ENCODE results near the gene UBL4A. TPM values are rescaled to one million over a fixed set of nuclear protein-coding genes. Genes with fewer than 3 reads are reported as not detected.

UBL4A gene
- polyA plus RNA-seq, 1 of the 3 experiments (the other 2 are of a cell fraction) = 27.8 TPM

GRCh38 chrX:154441564-154441963 lies 44.9 kb downstream of the UBL4A start:
- TF ChIP-seq TCF12 (IDR thresholded peaks at IDR 0.05) (no peak), YY1 (IDR thresholded peaks at IDR 0.05; ENCODE audit: low read depth) (no peak), CTCF (IDR thresholded peaks at IDR 0.05) (no peak), USF2 (IDR thresholded peaks at IDR 0.05; ENCODE audit: borderline replicate concordance, low read depth, low read length) (no peak), MAX (IDR thresholded peaks at IDR 0.05; ENCODE audit: low read depth) (no peak), RXRA (IDR thresholded peaks at IDR 0.05; ENCODE audit: borderline replicate concordance, low read depth) (no peak), CHD2 (IDR thresholded peaks at IDR 0.05; ENCODE audit: low read length, partially characterized antibody) (no peak), GABPA (IDR thresholded peaks at IDR 0.05; ENCODE audit: low read depth) (no peak)
- Histone ChIP-seq H3K9ac (no peak overlapping the region), H3K36me3 (replicated peaks in 1 of 2; ENCODE audit: control insufficient read depth in 1 of 2, insufficient read depth in 2 of 2, low read length in 1 of 2) (peaks cover 0 to 20% of the 10 kb centered on the region in 2 experiments), H3K9me3 (no peaks in the 10 kb centered on the region), H3K4me3 (ENCODE audit: low read depth in 2 of 2, low read length in 1 of 2) (no peak overlapping the region), H3F3A (replicated peaks; ENCODE audit: insufficient read depth) (peaks cover 4% of the 10 kb centered on the region), H3K4me2 (no peak overlapping the region), H3K79me2 (ENCODE audit: insufficient read depth) (peaks cover 55% of the 10 kb centered on the region), H3K4me1 (ENCODE audit: control insufficient read depth in 1 of 2, insufficient read depth in 2 of 2, low read depth in 1 of 2, low read length in 1 of 2) (peaks cover 0 to 25% of the 10 kb centered on the region in 2 experiments; a peak in 1 of 4 replicates), H3K9me2 (no peaks in the 10 kb centered on the region), H3K27ac (ENCODE audit: low read depth in 2 of 2, low read length in 1 of 2) (no peak overlapping the region; a peak in 1 of 4 replicates), H4K20me1 (ENCODE audit: insufficient read depth) (peaks cover 29% of the 10 kb centered on the region; the same call in 1 of the 2 replicates), H3K27me3 (ENCODE audit: insufficient read depth) (no peaks in the 10 kb centered on the region; the same call in 1 of the 2 replicates), H2AFZ (ENCODE audit: low read depth) (no peak overlapping the region)
- ChIA-PET POLR2A (interaction anchor here (0.8 kb wide), 1 partner anchor 18 kb away, joined by 3 read pairs; no protein-coding TSS in a partner anchor), CTCF (interaction anchor here (1.3 to 1.6 kb wide), 2 partner anchors 11 to 86 kb away, joined by 4 to 5 read pairs; no protein-coding TSS in a partner anchor)
- DNase-seq = no peak
- 67% methylated on average over 2 of the region's 11 CpGs for WGBS (ENCODE audit: low lambda C conversion rate)

- Histone ChIP-seq H3K4me2 (no peak overlapping the region), H3K27me3 (ENCODE audit: insufficient read depth) (no peaks in the 10 kb centered on the region; the same call in 1 of the 2 replicates), H3K36me3 (replicated peaks in 1 of 2; ENCODE audit: control insufficient read depth in 1 of 2, insufficient read depth in 2 of 2, low read length in 1 of 2) (peaks cover 0 to 21% of the 10 kb centered on the region in 2 experiments), H3K9ac (no peak overlapping the region), H4K20me1 (ENCODE audit: insufficient read depth) (peaks cover 27% of the 10 kb centered on the region; the same call in 1 of the 2 replicates), H3K4me1 (ENCODE audit: control insufficient read depth in 1 of 2, insufficient read depth in 2 of 2, low read depth in 1 of 2, low read length in 1 of 2) (peaks cover 0 to 30% of the 10 kb centered on the region in 2 experiments; a peak in 1 of 4 replicates), H3F3A (replicated peaks; ENCODE audit: insufficient read depth) (peaks cover 4% of the 10 kb centered on the region), H3K9me3 (no peaks in the 10 kb centered on the region), H3K27ac (ENCODE audit: low read depth in 2 of 2, low read length in 1 of 2) (no peak overlapping the region), H2AFZ (ENCODE audit: low read depth) (no peak overlapping the region), H3K9me2 (no peaks in the 10 kb centered on the region), H3K79me2 (ENCODE audit: insufficient read depth) (peaks cover 48% of the 10 kb centered on the region), H3K4me3 (ENCODE audit: low read depth in 2 of 2, low read length in 1 of 2) (no peak overlapping the region)
- ChIA-PET CTCF (interaction anchor here (1.6 kb wide), 1 partner anchor 86 kb away, joined by 5 read pairs; no protein-coding TSS in a partner anchor), POLR2A (interaction anchor here (0.8 kb wide), 1 partner anchor 19 kb away, joined by 3 read pairs; no protein-coding TSS in a partner anchor)
- DNase-seq = no peak
- WGBS (ENCODE audit: low lambda C conversion rate) = 38% methylated on average over 16 of the region's 17 CpGs
- no peak for TF ChIP-seq SIN3A (IDR thresholded peaks at IDR 0.05; ENCODE audit: borderline replicate concordance, low read depth, low read length)
- TF ChIP-seq FOSL2 (IDR thresholded peaks at IDR 0.05; ENCODE audit: borderline replicate concordance, low read depth) = no peak
- no peak for TF ChIP-seq EP300 (IDR thresholded peaks at IDR 0.05; ENCODE audit: borderline replicate concordance in 1 of 2, low read depth in 1 of 2, low read length in 1 of 2)
- no peak for TF ChIP-seq YY1 (IDR thresholded peaks at IDR 0.05; ENCODE audit: low read depth)
- TF ChIP-seq RCOR1 (IDR thresholded peaks at IDR 0.05; ENCODE audit: low read length) = no peak
- no peak for TF ChIP-seq USF1 (IDR thresholded peaks at IDR 0.05; ENCODE audit: borderline replicate concordance, low read depth)
- no peak for TF ChIP-seq USF2 (IDR thresholded peaks at IDR 0.05; ENCODE audit: borderline replicate concordance, low read depth, low read length)
Measured at GRCh38 chrX:154440623-154441357, 45.6 kb downstream of the UBL4A start.
